ENCODE results near the gene SDC1. TPM values are rescaled to one million over a fixed set of nuclear protein-coding genes. Genes with fewer than 3 reads are reported as not detected.

SDC1 gene
- total RNA-seq, 2 experiments from 2014 or later, result 0.10 TPM; not detected in 1

DNA sequence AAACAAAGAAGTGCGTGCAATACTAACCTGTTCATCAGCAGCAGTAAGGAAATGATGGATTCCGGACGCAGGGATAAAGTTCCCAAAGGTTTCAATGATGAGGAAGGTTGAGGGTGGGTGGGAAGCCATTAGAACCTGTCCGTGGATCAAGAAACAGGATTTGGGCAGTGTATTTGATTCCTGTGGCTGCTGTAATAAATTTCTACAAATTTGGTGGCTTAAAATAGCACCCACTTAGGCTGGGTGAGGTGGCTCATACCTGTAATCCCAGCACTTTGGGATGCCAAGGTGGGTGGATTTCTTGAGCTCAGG is 5.1 kb upstream of the SDC1 start:
- ChIA-PET POLR2A (no interaction called here), CTCF (ENCODE audit: unreplicated experiment) (no interaction called here)
- intact Hi-C loops (cut with micrococcal nuclease; ENCODE audit: unreplicated experiment), result no loop called here
- no peak overlapping the region for H3K4me2 ChIP-seq (ENCODE audit: low read length)
- no peaks in the 10 kb centered on the region for H3K9me2 ChIP-seq (ENCODE audit: insufficient read depth, low read length)
- H3K4me1 ChIP-seq (ENCODE audit: insufficient read depth, low read length, poor library complexity, severe bottlenecking), result no peaks in the 10 kb centered on the region
- H3K36me3 ChIP-seq (ENCODE audit: insufficient read depth, low read length), result no peaks in the 10 kb centered on the region
- H3K79me2 ChIP-seq (ENCODE audit: insufficient read depth, low read depth, low read length), result no peaks in the 10 kb centered on the region
- H3K4me3 ChIP-seq (ENCODE audit: low read depth, low read length, poor library complexity, severe bottlenecking), result no peak overlapping the region
- H4K20me1 ChIP-seq (ENCODE audit: insufficient read depth, low read length), result no peaks in the 10 kb centered on the region
- H2AFZ ChIP-seq (ENCODE audit: low read length), result no peak overlapping the region
- TF ChIP-seq, protein P1, sequence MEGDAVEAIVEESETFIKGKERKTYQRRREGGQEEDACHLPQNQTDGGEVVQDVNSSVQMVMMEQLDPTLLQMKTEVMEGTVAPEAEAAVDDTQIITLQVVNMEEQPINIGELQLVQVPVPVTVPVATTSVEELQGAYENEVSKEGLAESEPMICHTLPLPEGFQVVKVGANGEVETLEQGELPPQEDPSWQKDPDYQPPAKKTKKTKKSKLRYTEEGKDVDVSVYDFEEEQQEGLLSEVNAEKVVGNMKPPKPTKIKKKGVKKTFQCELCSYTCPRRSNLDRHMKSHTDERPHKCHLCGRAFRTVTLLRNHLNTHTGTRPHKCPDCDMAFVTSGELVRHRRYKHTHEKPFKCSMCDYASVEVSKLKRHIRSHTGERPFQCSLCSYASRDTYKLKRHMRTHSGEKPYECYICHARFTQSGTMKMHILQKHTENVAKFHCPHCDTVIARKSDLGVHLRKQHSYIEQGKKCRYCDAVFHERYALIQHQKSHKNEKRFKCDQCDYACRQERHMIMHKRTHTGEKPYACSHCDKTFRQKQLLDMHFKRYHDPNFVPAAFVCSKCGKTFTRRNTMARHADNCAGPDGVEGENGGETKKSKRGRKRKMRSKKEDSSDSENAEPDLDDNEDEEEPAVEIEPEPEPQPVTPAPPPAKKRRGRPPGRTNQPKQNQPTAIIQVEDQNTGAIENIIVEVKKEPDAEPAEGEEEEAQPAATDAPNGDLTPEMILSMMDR (conservative IDR thresholded peaks at IDR 0.05; ENCODE audit: low read length), result no peak
- TF ChIP-seq EZH2phosphoT487 (IDR thresholded peaks at IDR 0.05; ENCODE audit: borderline replicate concordance, low read depth, low read length), result no peak
- no peaks in the 10 kb centered on the region for H3K9me3 ChIP-seq (ENCODE audit: low read length)
- no TSS peak for BruUV-seq (replicated peaks)
- no peak overlapping the region for H3K27ac ChIP-seq (ENCODE audit: low read depth, low read length, poor library complexity, severe bottlenecking)
- DNase-seq (ENCODE audit: low spot score), result no peak

DNA sequence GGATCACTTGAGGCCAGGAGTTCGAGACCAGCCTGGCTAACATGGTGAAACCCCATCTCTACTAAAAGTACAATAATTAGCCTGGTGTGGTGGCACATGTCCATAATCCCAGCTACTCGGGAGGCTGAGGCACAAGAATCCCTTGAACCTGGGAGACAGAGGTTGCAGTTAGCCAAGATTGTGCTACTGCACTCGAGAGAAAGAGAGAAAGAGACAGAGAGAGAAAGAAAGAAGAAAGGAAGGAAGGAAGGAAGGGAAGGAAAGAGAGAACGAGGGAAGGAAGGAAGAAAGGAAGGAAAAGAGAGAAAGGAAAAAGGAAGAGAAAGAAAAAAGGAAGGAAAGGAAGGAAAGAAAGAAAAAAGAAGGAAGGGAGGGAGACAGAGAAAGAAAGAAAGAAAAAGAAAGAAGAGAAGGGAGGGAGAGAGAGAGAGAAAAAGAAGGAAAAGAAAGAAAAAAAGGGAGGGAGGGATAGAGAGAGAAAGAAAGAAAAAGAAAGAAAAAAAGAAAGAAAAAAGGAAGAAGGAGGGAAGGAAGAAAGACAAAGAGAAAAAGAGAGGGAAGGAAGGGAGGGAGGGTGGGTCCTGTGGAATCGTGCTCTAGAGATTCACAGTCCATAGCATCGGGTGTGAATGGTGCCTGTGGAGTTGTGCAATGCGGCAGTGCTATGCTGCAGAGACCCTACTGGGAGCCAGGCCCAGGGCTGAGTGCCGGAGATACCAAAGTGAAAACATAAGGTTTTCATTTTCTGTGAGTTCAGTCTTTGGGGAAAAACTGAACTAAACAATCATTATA is 4.6 kb upstream of the SDC1 start:
- CTCF ChIA-PET (ENCODE audit: unreplicated experiment), result no interaction called here
- Histone ChIP-seq H3K4me1 (ENCODE audit: insufficient read depth, low read length, poor library complexity, severe bottlenecking) (peaks cover 4% of the 10 kb centered on the region), H3K4me3 (ENCODE audit: low read depth, low read length, poor library complexity, severe bottlenecking) (no peak overlapping the region), H3K36me3 (ENCODE audit: insufficient read depth, low read length) (no peaks in the 10 kb centered on the region), H4K20me1 (ENCODE audit: insufficient read depth, low read length) (no peaks in the 10 kb centered on the region), H3K9me3 (ENCODE audit: low read length) (no peaks in the 10 kb centered on the region), H3K27ac (ENCODE audit: low read depth, low read length, poor library complexity, severe bottlenecking) (no peak overlapping the region), H3K4me2 (ENCODE audit: low read length) (no peak overlapping the region), H3K9me2 (ENCODE audit: insufficient read depth, low read length) (no peaks in the 10 kb centered on the region), H2AFZ (ENCODE audit: low read length) (no peak overlapping the region), H3K79me2 (ENCODE audit: insufficient read depth, low read depth, low read length) (no peaks in the 10 kb centered on the region)
- TF ChIP-seq, protein P1 (conservative IDR thresholded peaks at IDR 0.05; ENCODE audit: low read length), result no peak
- TF ChIP-seq EZH2phosphoT487 (IDR thresholded peaks at IDR 0.05; ENCODE audit: borderline replicate concordance, low read depth, low read length), result no peak
- DNase-seq (ENCODE audit: low spot score), result no peak
- POLR2A ChIA-PET, result no interaction called here
- intact Hi-C loops (cut with micrococcal nuclease; ENCODE audit: unreplicated experiment), result loop anchor here (10.0 kb wide), 1 partner anchor 95 kb away; no protein-coding TSS in a partner anchor
- BruUV-seq (replicated peaks), result no TSS peak

DNA sequence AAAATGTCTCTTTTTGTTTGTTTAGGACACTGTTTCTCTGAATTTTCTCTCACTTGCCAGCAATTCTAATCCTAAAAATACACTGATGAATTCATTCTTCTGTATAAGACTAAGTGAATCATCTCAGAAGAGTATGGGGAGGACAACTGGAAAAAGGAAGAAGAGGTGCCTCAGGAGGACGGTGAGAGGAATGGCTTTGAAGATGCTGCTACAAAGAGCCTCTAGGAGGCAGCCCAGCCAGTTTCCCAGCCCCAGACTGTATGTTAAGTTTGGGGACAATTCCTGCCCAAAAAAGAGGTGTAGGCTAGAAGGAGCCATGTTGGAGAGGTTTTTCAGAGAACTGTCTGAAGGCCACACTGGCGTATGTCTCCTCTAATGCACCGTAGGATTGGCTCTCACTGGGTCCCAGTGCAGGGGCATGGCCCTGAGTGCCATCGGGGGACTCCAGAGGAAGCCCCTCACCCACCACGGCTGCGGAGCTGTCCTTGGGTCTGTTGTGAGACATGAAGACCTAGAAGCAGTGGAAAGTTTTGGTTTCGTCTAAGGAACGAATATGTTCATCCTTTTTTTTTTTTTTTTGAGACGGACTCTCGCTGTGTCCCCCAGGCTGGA is 3.1 kb upstream of the SDC1 start:
- Histone ChIP-seq H3K9me3 (ENCODE audit: low read length) (no peaks in the 10 kb centered on the region), H3K4me2 (ENCODE audit: low read length) (no peak overlapping the region), H4K20me1 (ENCODE audit: insufficient read depth, low read length) (no peaks in the 10 kb centered on the region), H2AFZ (ENCODE audit: low read length) (no peak overlapping the region), H3K4me3 (ENCODE audit: low read depth, low read length, poor library complexity, severe bottlenecking) (no peak overlapping the region), H3K36me3 (ENCODE audit: insufficient read depth, low read length) (no peaks in the 10 kb centered on the region), H3K79me2 (ENCODE audit: insufficient read depth, low read depth, low read length) (no peaks in the 10 kb centered on the region), H3K4me1 (ENCODE audit: insufficient read depth, low read length, poor library complexity, severe bottlenecking) (peaks cover 6% of the 10 kb centered on the region), H3K27ac (ENCODE audit: low read depth, low read length, poor library complexity, severe bottlenecking) (no peak overlapping the region), H3K9me2 (ENCODE audit: insufficient read depth, low read length) (no peaks in the 10 kb centered on the region)
- intact Hi-C loops (cut with micrococcal nuclease; ENCODE audit: unreplicated experiment), result loop anchor here (10.0 kb wide), 1 partner anchor 93 kb away; no protein-coding TSS in a partner anchor
- POLR2A ChIA-PET, result no interaction called here
- TF ChIP-seq EZH2phosphoT487 (IDR thresholded peaks at IDR 0.05; ENCODE audit: borderline replicate concordance, low read depth, low read length), result no peak
- TF ChIP-seq, protein P1 (conservative IDR thresholded peaks at IDR 0.05; ENCODE audit: low read length), result no peak
- CTCF ChIA-PET (ENCODE audit: unreplicated experiment), result no interaction called here
- no peak for DNase-seq (ENCODE audit: low spot score)
- BruUV-seq (replicated peaks), result no TSS peak
